Upper lobe of left lung (tissue), 6 donors: ENCODE results near the gene TRPM2. TPM values are rescaled to one million over a fixed set of nuclear protein-coding genes. Genes with fewer than 3 reads are reported as not detected.
A peak's percentile ranks its signal among the peaks of the same experiment; 100 is the strongest.

Source experiments
- ATAC-seq, 2 donors: fragments of 200-7000 bp; cut with Tn5 transposase; one replicate each; pipeline ENCODE4 v1.9.1; 2022; ENCODE audit warnings: mild to moderate bottlenecking in 2 of 2, moderate library complexity in 2 of 2; ENCODE audit not compliant: low FRiP score in 2 of 2
- DNase-seq, 2 donors: peaks; one replicate each; pipeline ENCODE4 v3.0.0-alpha.2; 2019 to 2020
- H3K27ac ChIP-seq, 4 donors: fragments of 200-600 bp; sonication (generic); one replicate each; pipeline ENCODE4 v1.5.1; 2016 to 2019
- H3K27me3 ChIP-seq, 4 donors: fragments of 200-600 bp; sonication (generic); one replicate each; pipeline ENCODE4 v1.5.1; 2017 to 2019
- H3K36me3 ChIP-seq, 4 donors: fragments of 200-600 bp; sonication (generic); one replicate each; pipeline ENCODE4 v1.5.1; 2016 to 2019
- H3K4me1 ChIP-seq, 4 donors: fragments of 200-600 bp; sonication (generic); one replicate each; pipeline ENCODE4 v1.5.1; 2018 to 2019
- H3K4me3 ChIP-seq, 4 donors: fragments of 200-600 bp; sonication (generic); one replicate each; pipeline ENCODE4 v1.5.1; 2017 to 2019; ENCODE audit warnings: mild to moderate bottlenecking in 2 of 4, moderate library complexity in 1 of 4
- H3K9me3 ChIP-seq, 4 donors: fragments of 200-600 bp; sonication (generic); one replicate each; pipeline ENCODE4 v1.5.1; 2018 to 2019
- CTCF ChIP-seq, 6 experiments: fragments of 450-650 bp in 4 of 6; fragments of 200-600 bp in 2 of 6; sonication (generic) in 2 of 6; IDR thresholded peaks; one replicate each; pipeline ENCODE4 v1.5.1; 2016 to 2019; ENCODE audit warnings: antibody characterized with exemption in 6 of 6
- EP300 ChIP-seq, 4 donors: sonication (generic); formaldehyde crosslinking; IDR thresholded peaks; one replicate each; pipeline ENCODE4 v1.5.1; 2017; ENCODE audit warnings: antibody characterized with exemption in 4 of 4, control low read depth in 2 of 4
- POLR2A ChIP-seq, 4 donors: fragments of 450-650 bp; IDR thresholded peaks; one replicate each; pipeline ENCODE4 v1.5.1; 2016 to 2017; ENCODE audit warnings: antibody characterized with exemption in 4 of 4, mild to moderate bottlenecking in 2 of 4
- POLR2AphosphoS5 ChIP-seq, 2 donors: sonication (generic); formaldehyde crosslinking; IDR thresholded peaks; one replicate each; pipeline ENCODE4 v1.5.1; 2017; ENCODE audit warnings: antibody characterized with exemption in 2 of 2
- WGBS, 2 donors: methylation state at CpG; one replicate each; pipeline ENCODE4 v1.1.5; 2017 to 2018; 5-methylcytosine and 5-hydroxymethylcytosine counted together
- total RNA-seq, 6 donors: library from RNA; depleted of rRNA in 4 of 6; stranded (reverse); fragments of >200 nt in 4 of 6; gene quantifications; one replicate each; pipeline versions ENCODE4 v1.1.0 to v1.2.1, GENCODE V29; 2016 to 2021
- donor health status: DM: no; HTN: no; CAD: no; lungs with moderate emphysema.
- donor health status: DM: no; HTN: yes; CAD: no; lungs with severe emphysema.

TRPM2 gene
- total RNA-seq, 6 donors from 2014 or later = 2.2 to 37.7 (median 12.7) TPM

DNA sequence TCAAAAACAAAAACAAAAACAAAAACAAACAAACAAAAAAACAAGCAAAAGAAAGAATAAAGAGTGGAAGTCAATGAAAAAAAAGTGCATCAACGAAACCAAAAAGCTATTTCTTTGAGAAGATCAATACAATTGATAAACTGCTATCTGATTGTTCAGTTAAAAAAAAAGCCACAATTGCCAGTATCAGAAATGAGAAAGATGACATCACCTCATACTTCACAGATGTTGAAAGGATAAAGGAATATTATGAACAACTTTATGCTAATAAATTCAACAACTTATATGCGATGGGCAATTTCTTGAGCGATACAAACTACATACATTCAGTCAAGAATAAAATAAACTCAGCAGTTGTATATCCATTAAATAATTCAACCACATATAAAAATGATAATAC, 99.7 kb downstream of the TRPM2 start:
- peaks cover 5 to 20% (median 12%) of the 10 kb centered on the region in 4 donors for H3K4me1 ChIP-seq
- ATAC-seq (no peak), DNase-seq (no peak)
- peaks cover 0 to 3% (median 0%) of the 10 kb centered on the region in 4 donors for H3K9me3 ChIP-seq
- no peaks in the 10 kb centered on the region for H3K36me3 ChIP-seq
- 90 to 96% methylated on average over 3 of the region's 3 CpGs for WGBS, 2 donors
- no peak overlapping the region for H3K4me3 ChIP-seq
- H3K27me3 ChIP-seq = no peaks in the 10 kb centered on the region
- TF ChIP-seq EP300 (IDR thresholded peaks at IDR 0.05) = no peak
- TF ChIP-seq POLR2AphosphoS5 (IDR thresholded peaks at IDR 0.05) = no peak
- TF ChIP-seq POLR2A (IDR thresholded peaks at IDR 0.05) = no peak
- TF ChIP-seq CTCF (IDR thresholded peaks at IDR 0.05) = no peak
- no peak overlapping the region for H3K27ac ChIP-seq

- Histone ChIP-seq H3K9me3 (peaks cover 0 to 3% (median 0%) of the 10 kb centered on the region in 4 donors), H3K4me3 (no peak overlapping the region)
- no peak for DNase-seq
These were observed 100.6 kb downstream of the TRPM2 start for GRCh38 chr21:44454058-44454457.

GRCh38 chr21:44454747-44455523, 101.5 kb downstream of the TRPM2 start, which contains the start of gene LRRC3:
Gene LRRC3 (plus strand): TSS chr21:44455510. CDS start chr21:44456645, 1,135 bp downstream.
- WGBS, 2 donors = 8 to 14% methylated on average over 14 to 22 of the region's 45 CpGs
- Histone ChIP-seq H3K4me1 (peaks cover 5 to 20% (median 12%) of the 10 kb centered on the region in 4 donors), H3K27ac (peak within 1 kb of the TSS in 1 of 4 donors; percentile 20), H3K27me3 (no peaks in the 10 kb centered on the region), H3K9me3 (peaks cover 0 to 3% (median 0%) of the 10 kb centered on the region in 4 donors), H3K36me3 (no peaks in the 10 kb centered on the region), H3K4me3 (peak within 1 kb of the TSS; percentile 32 to 95 (median 66))
- ATAC-seq (peak; percentile 85 to 86), DNase-seq (peak; percentile 91 to 94)
- TF ChIP-seq CTCF (IDR thresholded peaks at IDR 0.05) = no peak
- TF ChIP-seq POLR2AphosphoS5 (IDR thresholded peaks at IDR 0.05) = no peak
- no peak for TF ChIP-seq POLR2A (IDR thresholded peaks at IDR 0.05)
- no peak for TF ChIP-seq EP300 (IDR thresholded peaks at IDR 0.05)

More at GRCh38 chr21:44454058-44454457, 100.6 kb downstream of the TRPM2 start:
- no peak overlapping the region for H3K27ac ChIP-seq
- no peak for ATAC-seq
- H3K27me3 ChIP-seq = no peaks in the 10 kb centered on the region
- H3K4me1 ChIP-seq = peaks cover 5 to 20% (median 12%) of the 10 kb centered on the region in 4 donors
- H3K36me3 ChIP-seq = no peaks in the 10 kb centered on the region
- TF ChIP-seq CTCF (IDR thresholded peaks at IDR 0.05) (no peak), EP300 (IDR thresholded peaks at IDR 0.05) (no peak), POLR2A (IDR thresholded peaks at IDR 0.05) (no peak), POLR2AphosphoS5 (IDR thresholded peaks at IDR 0.05) (no peak)
- WGBS, 2 donors = 84 to 92% methylated on average over 5 of the region's 5 CpGs

- Histone ChIP-seq H3K4me1 (peaks cover 5 to 20% (median 12%) of the 10 kb centered on the region in 4 donors), H3K27ac (peak overlapping the region in 1 of 4 donors; percentile 20), H3K4me3 (peak overlapping the region; percentile 32 to 95 (median 66)), H3K9me3 (peaks cover 0 to 3% (median 0%) of the 10 kb centered on the region in 4 donors), H3K27me3 (no peaks in the 10 kb centered on the region), H3K36me3 (no peaks in the 10 kb centered on the region)
- TF ChIP-seq EP300 (IDR thresholded peaks at IDR 0.05) (no peak), POLR2AphosphoS5 (IDR thresholded peaks at IDR 0.05) (no peak), CTCF (IDR thresholded peaks at IDR 0.05) (peak in 1 of 6 experiments; percentile 9)
- WGBS, 2 donors = 3% methylated on average over 21 of the region's 72 CpGs; no CpG with 5 or more reads in 1 of the 2 donors
- DNase-seq = peak; percentile 58 to 92
- peak in 1 of 2 donors; percentile 58 for ATAC-seq
These were observed 102.2 kb downstream of the TRPM2 start for GRCh38 chr21:44455524-44456213.
